AG04450 (cell line): ENCODE measurements around the gene ABCB9. TPM values are rescaled to one million over a fixed set of nuclear protein-coding genes. Genes with fewer than 3 reads are reported as not detected.

Experiments
- CTCF ChIA-PET: fragments of 300-600, 350-600 bp; formaldehyde crosslinking; extraction: SDS; loops from one replicate; lab custom pipeline; 2022; ENCODE audit warnings: antibody characterized with exemption, inconsistent platforms; lab: Charles Lee
- POLR2A ChIA-PET: fragments of 350-600 bp; formaldehyde crosslinking; extraction: SDS; loops from one replicate; lab custom pipeline; 2021; ENCODE audit warnings: antibody characterized with exemption, inconsistent platforms; lab: Yijun Ruan, JAX
- DNase-seq: peaks from one replicate; pipeline ENCODE4 v3.0.0-alpha.2; 2011; ENCODE audit warnings: low read depth, low spot score
- H3K27ac ChIP-seq: one replicate; pipeline ENCODE4 v1.5.1; 2012; ENCODE audit warnings: low read depth, low read length, control low read depth
- H3K27me3 ChIP-seq: one replicate; pipeline ENCODE4 v1.6.0; 2012; ENCODE audit warnings: low read length; ENCODE audit not compliant: control insufficient read depth, insufficient read depth
- H3K4me3 ChIP-seq: 2 replicates; pipeline ENCODE4 v1.5.1; 2011; ENCODE audit warnings: mild to moderate bottlenecking, low read depth, low read length, control low read depth
- H3K9me3 ChIP-seq: 2 replicates; pipeline ENCODE4 v1.5.1; 2012; ENCODE audit warnings: low read length; ENCODE audit not compliant: control insufficient read depth, insufficient read depth
- CTCF ChIP-seq: IDR thresholded peaks from 2 replicates; pipeline ENCODE4 v1.5.1; 2011; ENCODE audit warnings: low read depth, low read length, control low read depth, inconsistent platforms
- polyA plus RNA-seq: library from polyadenylated mRNA; depleted of rRNA; stranded (reverse); fragments of >200 nt; gene quantifications from 2 replicates; pipeline ENCODE4 v1.2.3, GENCODE V29; 2011

ABCB9 gene
- polyA plus RNA-seq, 1 experiment = 3.4 TPM

- CTCF ChIA-PET = no interaction called here
- no peak for DNase-seq
- POLR2A ChIA-PET = no interaction called here
- TF ChIP-seq CTCF = no peak
- no peak overlapping the region for H3K4me3 ChIP-seq
- H3K27ac ChIP-seq = no peak overlapping the region
- H3K9me3 ChIP-seq = peaks cover 5% of the 10 kb centered on the region
- no peaks in the 10 kb centered on the region for H3K27me3 ChIP-seq
Observed at GRCh38 chr12:122929812-122930211, 36.5 kb downstream of the ABCB9 start.

GRCh38 chr12:122929148-122929538 is 37.1 kb downstream of the ABCB9 start:
- TF ChIP-seq CTCF = no peak
- ChIA-PET CTCF (no interaction called here), POLR2A (no interaction called here)
- no peak overlapping the region for H3K4me3 ChIP-seq
- H3K27ac ChIP-seq = no peak overlapping the region
- peaks cover 4% of the 10 kb centered on the region for H3K9me3 ChIP-seq
- DNase-seq = no peak
- no peaks in the 10 kb centered on the region for H3K27me3 ChIP-seq

- TF ChIP-seq CTCF = no peak
- Histone ChIP-seq H3K27me3 (no peaks in the 10 kb centered on the region), H3K4me3 (no peak overlapping the region), H3K27ac (no peak overlapping the region), H3K9me3 (peaks cover 4% of the 10 kb centered on the region)
- DNase-seq = no peak
- POLR2A ChIA-PET = no interaction called here
- CTCF ChIA-PET = interaction anchor here (0.6 kb wide), 1 partner anchor 35 kb away, joined by 11 read pairs; no protein-coding TSS in a partner anchor
Observed at GRCh38 chr12:122928404-122929147, 37.7 kb downstream of the ABCB9 start.

- no peak for DNase-seq
- Histone ChIP-seq H3K27ac (no peak overlapping the region), H3K27me3 (no peaks in the 10 kb centered on the region), H3K9me3 (peaks cover 4% of the 10 kb centered on the region), H3K4me3 (no peak overlapping the region)
- ChIA-PET POLR2A (no interaction called here), CTCF (interaction anchor here (0.8 to 0.9 kb wide), 2 partner anchors 19 to 23 kb away, joined by 3 read pairs; no protein-coding TSS in a partner anchor)
- TF ChIP-seq CTCF = no peak
Observed at GRCh38 chr12:122927756-122928403, 38.4 kb downstream of the ABCB9 start.

- CTCF ChIA-PET = no interaction called here
Observed at GRCh38 chr12:122921917-122922316, 44.3 kb downstream of the ABCB9 start.

More at GRCh38 chr12:122921917-122922316, 44.3 kb downstream of the ABCB9 start:
- POLR2A ChIA-PET = no interaction called here
- TF ChIP-seq CTCF = no peak
- DNase-seq = no peak
- Histone ChIP-seq H3K4me3 (no peak overlapping the region), H3K9me3 (peaks cover 4% of the 10 kb centered on the region), H3K27me3 (no peaks in the 10 kb centered on the region), H3K27ac (no peak overlapping the region)
